Left lobe of liver (tissue), 2 donors: Measurements from ENCODE around the gene ARL4A. TPM values are rescaled to one million over a fixed set of nuclear protein-coding genes. Genes with fewer than 3 reads are reported as not detected.
"Not testable (repeated sequence)": the region's sequence is repeated elsewhere in the genome, so short reads cannot be mapped to it uniquely, and the experiment has no call there.

Source experiments
- ATAC-seq: fragments of 200-7000 bp; cut with Tn5 transposase; one replicate; pipeline ENCODE4 v1.9.1; 2020; ENCODE audit warnings: mild to moderate bottlenecking, moderate library complexity
- DNase-seq: peaks from one replicate; pipeline ENCODE4 v3.0.0-alpha.2; 2020; ENCODE audit warnings: low spot score
- total RNA-seq: library from RNA; stranded (reverse); gene quantifications from one replicate; pipeline ENCODE4 v1.2.1, GENCODE V29; 2021
- donor health status: DM: no; HTN: no; CAD: no; lungs with moderate emphysema.
- donor health status: DM: no; HTN: yes; CAD: no.

Gene ARL4A
- total RNA-seq, 1 donor from 2014 or later: 5.8 TPM

- no peak for DNase-seq
- no peak for ATAC-seq
Observed at GRCh38 chr7:12661581-12661980, 25.9 kb upstream of the ARL4A start.

DNA sequence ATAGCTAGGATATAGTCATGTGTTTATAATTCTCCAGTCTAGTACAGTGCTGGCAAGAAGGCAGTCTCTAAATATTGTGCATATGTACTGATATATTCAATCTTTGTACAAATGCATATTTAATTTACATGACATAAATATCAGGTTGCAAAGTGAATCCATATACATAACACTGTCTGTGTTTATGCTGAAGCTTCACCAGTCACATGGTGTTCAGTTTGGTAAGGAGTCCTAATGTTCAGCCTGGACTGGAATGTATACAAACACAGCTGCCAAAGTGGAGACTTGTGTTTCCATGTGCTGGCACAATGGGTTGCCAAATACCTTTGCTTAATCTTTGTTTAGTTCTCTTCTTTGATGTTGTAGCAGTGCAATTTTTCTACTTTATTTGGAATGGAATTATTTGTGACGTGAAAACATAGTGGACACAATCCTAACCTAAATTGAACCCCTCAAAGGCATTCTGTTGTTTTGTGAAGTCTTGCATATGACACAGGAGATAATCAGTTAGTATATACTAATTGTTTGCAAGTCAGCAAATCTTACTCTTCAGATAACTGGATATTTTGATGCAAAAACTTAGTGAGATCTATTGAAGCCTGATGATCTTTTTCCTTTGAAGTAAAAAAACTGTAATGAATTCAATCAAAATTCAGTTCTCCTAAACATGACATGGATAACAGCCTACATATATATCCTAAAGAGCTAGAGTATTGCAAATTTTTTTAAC is 17.3 kb upstream of the ARL4A start:
- ATAC-seq: peak; percentile 57
- DNase-seq: no peak

- no peak for DNase-seq
- ATAC-seq: no peak
Observed at GRCh38 chr7:12670743-12671520, 16.5 kb upstream of the ARL4A start.

GRCh38 chr7:12673436-12673835 is 14.0 kb upstream of the ARL4A start:
- not testable (repeated sequence) for DNase-seq, ATAC-seq

DNA sequence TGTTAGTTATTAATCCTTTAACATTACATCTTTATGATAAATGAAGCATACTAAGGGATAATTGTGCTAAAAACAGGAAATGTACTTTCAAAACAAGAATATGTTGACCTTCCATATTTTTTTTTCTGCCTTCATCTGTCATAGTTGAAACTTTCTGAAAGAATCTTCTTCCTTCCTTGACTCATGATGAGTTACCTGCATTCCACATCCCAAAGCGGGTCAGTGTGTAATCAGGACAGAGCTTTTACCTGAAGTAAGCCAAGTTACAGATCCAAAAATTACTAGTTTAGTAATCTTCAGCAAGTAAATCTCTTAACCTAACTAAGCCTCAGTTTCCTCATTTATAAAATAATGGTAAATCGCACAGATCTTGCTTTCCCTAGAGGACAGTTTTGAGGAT is 13.4 kb upstream of the ARL4A start:
- ATAC-seq (no peak), DNase-seq (no peak)

- peak; percentile 52 for DNase-seq
- ATAC-seq: peak; percentile 100
Observed at GRCh38 chr7:12674861-12675260, 12.6 kb upstream of the ARL4A start.

DNA sequence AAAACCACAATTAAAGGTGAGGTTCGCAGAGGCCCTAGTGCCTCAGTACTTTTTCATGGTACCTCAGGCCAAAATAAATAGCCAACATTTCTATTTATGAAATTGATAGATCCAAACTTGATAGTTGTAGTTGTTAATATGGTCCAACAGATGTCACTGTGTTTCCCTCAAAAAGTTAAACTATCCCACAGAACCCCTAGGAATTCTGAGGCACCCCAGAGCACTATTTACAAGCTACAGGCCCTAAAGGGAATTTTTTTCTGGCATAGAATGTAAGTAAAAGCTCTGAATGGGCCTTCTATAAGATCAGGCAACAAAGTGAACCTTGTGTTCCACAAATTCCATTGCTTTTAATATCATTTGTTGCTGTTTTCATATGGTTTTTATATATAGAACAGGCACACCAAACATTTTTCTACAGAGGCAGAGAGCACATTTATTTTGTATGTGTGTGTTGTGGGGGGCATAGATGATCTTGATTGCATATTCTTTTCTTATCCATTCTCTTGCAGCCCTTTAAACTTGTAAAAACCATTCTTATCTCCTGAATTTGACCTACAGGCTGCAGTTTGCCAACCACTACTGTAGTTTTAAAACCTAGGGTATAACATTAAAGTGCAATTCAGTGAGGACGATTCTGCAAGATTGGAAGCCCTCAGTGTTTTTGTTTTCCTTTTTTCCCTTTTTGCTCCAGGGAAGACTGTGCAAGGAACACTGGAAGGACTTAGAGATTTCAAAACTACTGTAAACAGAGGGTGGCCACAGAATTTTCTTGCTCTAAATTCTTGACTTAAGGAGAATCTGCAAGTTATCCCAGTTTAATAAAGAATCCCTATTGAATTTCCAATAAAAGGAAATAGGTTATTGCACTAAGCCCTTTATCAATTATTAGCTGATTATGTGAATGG is 3.5 kb upstream of the ARL4A start:
- DNase-seq: no peak
- no peak for ATAC-seq

DNA sequence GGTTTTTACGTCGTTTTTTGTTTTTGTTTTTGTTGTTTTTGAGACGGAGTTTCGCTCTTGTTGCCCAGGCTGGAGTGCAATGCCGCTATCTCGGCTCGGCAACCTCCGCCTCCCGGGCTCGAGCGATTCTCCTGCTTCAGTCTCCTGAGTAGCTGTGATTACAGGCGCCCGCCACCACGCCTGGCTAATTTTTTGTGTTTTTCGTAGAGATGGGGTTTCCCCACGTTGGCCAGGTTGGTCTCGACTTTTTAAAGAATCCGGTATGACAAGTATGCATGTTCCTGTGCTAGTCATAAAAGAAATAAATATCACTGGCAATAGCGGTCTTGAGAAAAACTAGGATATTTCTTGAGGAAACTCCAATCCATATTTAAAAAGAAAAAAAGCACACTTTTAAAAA is 2.7 kb upstream of the ARL4A start:
- DNase-seq (no peak), ATAC-seq (no peak)

DNA sequence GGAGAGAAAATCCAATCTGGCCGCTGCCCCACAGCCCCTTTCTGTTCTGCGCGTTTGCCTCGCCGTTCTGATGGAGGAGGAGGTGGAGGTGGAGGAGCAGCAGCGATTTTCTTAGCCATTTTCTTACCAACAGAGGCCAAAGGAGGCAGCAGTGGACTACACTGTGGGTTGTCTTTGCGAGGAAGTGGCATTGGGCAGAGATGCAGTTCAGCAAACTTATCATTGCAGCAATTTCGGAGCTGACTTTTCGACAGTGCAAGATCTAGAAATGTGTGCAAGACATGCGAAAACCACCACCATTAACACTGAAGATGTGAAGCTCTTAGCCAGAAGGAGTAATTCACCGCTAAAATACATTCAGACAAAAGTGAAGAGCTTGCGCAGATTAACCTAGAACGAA is 1.9 kb upstream of the ARL4A start:
- ATAC-seq: no peak
- no peak for DNase-seq

GRCh38 chr7:12686234-12686890 is 1.1 kb upstream of the ARL4A start:
- ATAC-seq (peak; percentile 84), DNase-seq (peak; percentile 98)

- ATAC-seq: peak; percentile 1
- DNase-seq: no peak
Observed at GRCh38 chr7:12687718-12688171, 312 bp downstream of the ARL4A start.

- not testable (repeated sequence) for ATAC-seq, DNase-seq
Observed at GRCh38 chr7:12688485-12689170, 1.2 kb downstream of the ARL4A start.

- DNase-seq: no peak
- ATAC-seq: no peak
Observed at GRCh38 chr7:12689451-12689850, 2.0 kb downstream of the ARL4A start.

DNA sequence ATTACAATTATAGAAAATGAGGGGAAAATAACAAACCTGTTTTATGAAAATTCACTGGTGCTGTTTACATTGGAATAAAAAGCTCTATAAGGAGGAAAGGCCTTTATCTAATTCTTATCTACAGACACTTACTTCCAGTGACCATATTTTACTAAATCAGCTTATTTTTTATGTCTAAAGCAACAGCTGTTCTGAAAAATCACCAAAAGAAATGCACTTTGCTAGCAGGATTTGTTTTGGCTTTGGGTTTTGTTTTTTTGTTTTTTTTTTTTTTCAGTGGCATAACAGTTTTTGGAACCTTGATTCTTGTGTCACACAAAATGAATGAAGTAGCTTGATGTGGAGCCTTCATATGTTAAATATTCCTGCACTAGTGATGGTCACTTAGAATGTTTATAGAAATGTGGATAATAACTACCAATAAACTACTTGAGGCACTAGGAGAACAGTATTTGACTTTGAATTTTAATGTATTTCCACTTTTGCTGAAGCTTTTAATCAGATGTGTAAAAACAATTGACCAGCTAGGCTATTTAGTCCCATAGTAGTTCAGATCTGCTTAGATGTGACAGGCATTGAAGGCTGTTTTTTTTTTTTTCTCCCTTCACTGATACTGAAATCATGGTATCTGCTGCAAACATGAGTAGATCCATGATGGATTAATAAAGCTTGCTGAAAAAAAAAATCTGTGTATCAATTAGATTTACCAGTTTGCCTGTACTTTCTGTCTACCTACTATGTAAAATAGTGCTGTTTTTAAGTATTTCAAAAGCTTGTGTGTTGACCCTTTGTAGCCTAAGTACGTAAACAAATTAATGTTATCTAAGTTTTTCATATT is 2.8 kb downstream of the ARL4A start:
- ATAC-seq (no peak), DNase-seq (no peak)

- DNase-seq, ATAC-seq: not testable (repeated sequence)
Observed at GRCh38 chr7:12691388-12691787, 4.0 kb downstream of the ARL4A start.

DNA sequence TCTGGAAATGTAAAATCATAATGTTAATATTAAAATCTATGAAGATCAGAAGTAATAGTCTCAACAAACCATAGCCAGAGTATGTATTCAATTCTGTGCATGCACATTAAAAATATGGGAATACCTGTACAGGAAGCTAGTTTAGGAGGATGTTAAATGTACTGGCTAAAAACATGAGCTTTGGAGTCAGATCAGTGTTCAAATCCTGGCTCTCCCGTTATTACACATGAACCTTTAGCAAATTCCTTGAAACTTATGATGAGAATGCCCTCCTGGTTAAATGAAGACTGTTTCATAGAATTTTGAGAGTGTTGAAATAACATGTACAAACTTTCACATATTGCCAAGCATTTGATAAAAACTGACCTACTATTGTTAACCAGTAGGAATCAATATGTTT is 4.6 kb downstream of the ARL4A start:
- no peak for DNase-seq
- ATAC-seq: no peak

GRCh38 chr7:12692479-12693259 is 5.2 kb downstream of the ARL4A start:
- DNase-seq (no peak), ATAC-seq (no peak)

DNA sequence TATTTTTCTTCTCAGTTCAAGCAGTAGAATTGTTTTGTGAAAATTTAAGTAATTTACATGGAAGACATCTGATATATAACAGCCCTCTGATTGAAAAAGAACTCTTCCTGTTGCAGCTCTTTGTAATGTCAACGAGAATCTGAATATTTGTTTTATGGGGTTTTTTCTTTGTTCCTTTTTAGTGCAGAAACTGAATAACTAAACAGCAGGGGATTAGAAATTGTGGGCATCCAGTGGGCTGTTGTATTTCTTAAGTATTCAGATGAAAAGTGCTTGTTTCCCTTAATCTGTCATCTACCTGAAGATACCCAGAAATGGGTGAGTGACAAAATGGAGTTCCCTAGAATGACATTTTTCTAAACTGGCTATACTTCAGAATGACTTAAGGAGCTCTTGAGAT is 7.4 kb downstream of the ARL4A start:
- DNase-seq: no peak

More for the DNA sequence above, 7.4 kb downstream of the ARL4A start:
- ATAC-seq: no peak
